NCI-H446 treated with DMSO at 0.1 percent for 48 hours (cell line): ENCODE measurements around the gene CD81.

Experiments used
- DNase-seq: peaks from one replicate; lab custom pipeline; 2025; lab: John Stamatoyannopoulos, UW

CD81 gene

DNA sequence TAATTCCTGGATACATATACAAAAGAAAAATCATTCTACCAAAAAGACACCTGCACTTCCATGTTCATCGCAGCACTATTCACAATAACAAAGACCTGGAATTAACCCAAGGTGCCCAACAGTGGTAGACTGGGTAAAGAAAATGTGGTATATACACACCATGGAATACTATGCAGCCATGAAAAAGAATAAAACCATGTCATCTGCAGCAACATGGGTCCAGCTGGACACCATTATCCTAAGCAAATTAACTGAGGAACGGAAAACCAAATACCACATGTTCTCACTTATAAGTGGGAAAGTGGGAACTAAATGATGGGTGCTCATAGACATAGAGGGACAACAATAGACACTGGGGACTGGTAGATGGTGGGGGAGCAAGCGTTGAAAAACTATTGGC, 62.7 kb downstream of the CD81 start:
- no peak for DNase-seq

- DNase-seq: no peak
Measured at GRCh38 chr11:2440646-2441045, 63.5 kb downstream of the CD81 start.

DNA sequence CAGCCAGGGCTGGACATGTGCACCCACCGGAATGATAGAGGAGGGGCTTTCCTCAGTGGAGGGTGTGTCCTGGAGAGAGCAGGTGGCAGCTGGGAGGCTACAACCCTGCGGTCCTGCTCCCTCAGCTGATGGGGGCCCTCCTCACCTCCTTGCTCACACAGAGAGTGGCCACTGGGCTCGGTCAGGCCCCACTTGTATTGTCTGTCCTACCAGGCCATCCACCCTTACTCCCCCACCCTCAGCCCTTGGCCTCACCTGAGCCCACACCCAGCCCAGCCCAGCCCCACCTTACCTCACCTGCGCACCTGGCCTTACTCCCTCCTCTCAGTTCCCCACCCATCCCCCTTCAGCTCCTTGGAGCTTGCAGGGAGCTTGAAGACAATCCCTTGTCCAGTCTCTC, 64.1 kb downstream of the CD81 start:
- no peak for DNase-seq

- DNase-seq: no peak
Measured at GRCh38 chr11:2442589-2442988, 65.5 kb downstream of the CD81 start.

DNA sequence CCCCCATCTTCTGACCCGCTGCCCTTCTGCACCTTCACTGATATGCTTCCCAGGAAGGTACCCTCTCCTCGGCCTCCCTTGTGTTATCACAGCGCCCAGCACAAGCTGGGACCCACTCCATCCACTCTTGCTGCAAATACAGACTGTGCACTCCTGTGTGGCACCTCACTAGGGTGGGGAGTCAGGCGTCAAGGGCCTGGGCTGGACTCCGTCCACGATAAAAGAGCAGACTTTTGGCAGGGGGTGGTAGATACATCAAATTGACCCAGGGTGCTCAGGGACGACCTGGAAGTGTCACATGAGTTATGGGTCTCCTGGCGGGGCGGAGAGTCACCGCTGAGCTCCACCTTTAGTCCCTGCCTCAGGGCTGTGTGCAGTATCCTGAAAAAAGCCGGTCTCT, 66.3 kb downstream of the CD81 start:
- DNase-seq: no peak

DNA sequence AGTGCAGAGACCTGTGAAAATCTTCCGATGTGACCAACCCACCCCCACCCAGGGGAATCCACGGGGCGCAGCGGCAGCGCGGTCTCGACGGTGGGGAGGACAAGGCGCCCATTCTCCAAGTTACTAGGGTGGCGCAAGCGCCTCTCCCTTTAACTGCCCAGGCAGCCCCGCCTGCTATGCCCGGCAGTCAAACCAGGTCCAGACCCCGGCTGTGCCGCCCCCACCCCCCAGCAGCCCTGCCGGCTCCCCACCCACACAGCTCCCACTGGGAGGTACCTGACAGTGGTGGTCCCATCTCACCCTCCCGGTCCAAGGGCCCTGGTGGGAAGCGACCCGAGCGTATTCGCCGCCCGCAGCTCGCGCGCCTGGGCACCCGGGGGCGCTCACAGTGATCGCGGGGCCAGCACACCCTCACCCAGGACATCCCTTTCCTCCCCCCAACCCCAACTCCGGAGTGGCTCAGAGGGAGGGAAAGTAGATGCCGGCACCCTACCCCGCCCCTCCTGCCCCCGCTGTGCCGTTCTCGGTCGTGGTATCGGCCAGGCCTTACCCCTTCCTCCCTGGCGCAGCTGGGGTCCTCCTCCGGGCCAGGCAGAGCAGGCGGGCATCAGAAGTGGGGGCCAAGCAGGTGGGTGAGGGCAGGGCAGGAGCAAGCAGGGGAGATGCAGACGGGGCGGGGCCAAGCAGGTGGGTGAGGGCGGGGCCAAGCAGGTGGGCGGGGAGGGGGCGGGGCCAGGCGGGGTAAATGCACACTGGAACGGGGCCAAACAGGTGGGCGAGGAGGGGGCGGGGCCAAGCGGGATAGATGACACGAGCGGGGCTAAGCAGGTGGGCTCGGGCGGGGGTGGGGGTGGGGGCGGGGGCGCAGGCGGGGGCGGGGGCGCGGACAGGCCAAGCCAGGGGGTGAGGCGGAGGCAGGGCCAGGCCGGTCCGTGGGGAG, 67.0 kb downstream of the CD81 start, which contains the start of gene TRPM5:
Gene TRPM5, minus strand, starts transcription at position 634 of the 940 bp plus-strand sequence. CDS start 21,478 bp downstream, outside the sequence.
- no peak for DNase-seq

- DNase-seq: no peak
Measured at GRCh38 chr11:2444821-2445745, 68.0 kb downstream of the CD81 start, which contains the start of gene KCNQ1. Gene KCNQ1 (plus strand): TSS chr11:2445008. CDS start chr11:2445099, 91 bp downstream.

GRCh38 chr11:2445746-2446551, 68.8 kb downstream of the CD81 start:
- no peak for DNase-seq

GRCh38 chr11:2446590-2447252, 69.6 kb downstream of the CD81 start:
- DNase-seq: no peak
